Mucosa of rectum (tissue), 2 donors: ENCODE data around the gene KLF16.
"Not testable (repeated sequence)": the region's sequence is repeated elsewhere in the genome, so short reads cannot be mapped to it uniquely, and the experiment has no call there.

Source experiments
- H3K27ac ChIP-seq, 2 donors: one replicate each; pipeline ENCODE4 v1.7.0; 2013; ENCODE audit warnings: inconsistent platforms in 2 of 2, low read depth in 2 of 2, low read length in 2 of 2
- H3K27me3 ChIP-seq, 2 donors: one replicate each; pipeline ENCODE4 v1.7.0; 2013; ENCODE audit warnings: low read length in 2 of 2; ENCODE audit not compliant: control insufficient read depth in 2 of 2, insufficient read depth in 2 of 2
- H3K36me3 ChIP-seq, 2 donors: one replicate each; pipeline ENCODE4 v1.7.0; 2013; ENCODE audit warnings: low read length in 2 of 2; ENCODE audit not compliant: control insufficient read depth in 2 of 2, insufficient read depth in 2 of 2
- H3K4me1 ChIP-seq, 2 donors: one replicate each; pipeline ENCODE4 v1.7.0; 2013; ENCODE audit warnings: low read length in 2 of 2, mild to moderate bottlenecking in 1 of 2; ENCODE audit not compliant: control insufficient read depth in 2 of 2, insufficient read depth in 2 of 2
- H3K4me3 ChIP-seq, 2 donors: one replicate each; pipeline ENCODE4 v1.7.0; 2013; ENCODE audit warnings: low read length in 2 of 2
- H3K9ac ChIP-seq, 2 donors: one replicate each; pipeline ENCODE4 v1.7.0; 2013; ENCODE audit warnings: low read length in 2 of 2, low read depth in 1 of 2, mild to moderate bottlenecking in 1 of 2
- H3K9me3 ChIP-seq, 2 donors: one replicate each; pipeline ENCODE4 v1.7.0; 2013; ENCODE audit warnings: low read length in 2 of 2; ENCODE audit not compliant: control insufficient read depth in 2 of 2
- donor health status: healthy.
- donor health status: Normal muscosa, but diverticular disease.

KLF16 gene

GRCh38 chr19:1877280-1877660 is 13.9 kb upstream of the KLF16 start:
- not testable (repeated sequence) for H3K9ac ChIP-seq, H3K27me3 ChIP-seq, H3K36me3 ChIP-seq, H3K27ac ChIP-seq, H3K4me3 ChIP-seq, H3K9me3 ChIP-seq
- H3K4me1 ChIP-seq, result peaks cover 20 to 27% of the 10 kb centered on the region in 2 donors

GRCh38 chr19:1876496-1877279 is 13.3 kb upstream of the KLF16 start:
- H3K9me3 ChIP-seq, H3K27me3 ChIP-seq, H3K36me3 ChIP-seq: not testable (repeated sequence)
- peaks cover 20 to 23% of the 10 kb centered on the region in 2 donors for H3K4me1 ChIP-seq
- peak overlapping the region; percentile 75 to 95 for H3K9ac ChIP-seq
- peak overlapping the region; percentile 67 to 90 for H3K4me3 ChIP-seq
- peak overlapping the region; percentile 91 to 95 for H3K27ac ChIP-seq

DNA sequence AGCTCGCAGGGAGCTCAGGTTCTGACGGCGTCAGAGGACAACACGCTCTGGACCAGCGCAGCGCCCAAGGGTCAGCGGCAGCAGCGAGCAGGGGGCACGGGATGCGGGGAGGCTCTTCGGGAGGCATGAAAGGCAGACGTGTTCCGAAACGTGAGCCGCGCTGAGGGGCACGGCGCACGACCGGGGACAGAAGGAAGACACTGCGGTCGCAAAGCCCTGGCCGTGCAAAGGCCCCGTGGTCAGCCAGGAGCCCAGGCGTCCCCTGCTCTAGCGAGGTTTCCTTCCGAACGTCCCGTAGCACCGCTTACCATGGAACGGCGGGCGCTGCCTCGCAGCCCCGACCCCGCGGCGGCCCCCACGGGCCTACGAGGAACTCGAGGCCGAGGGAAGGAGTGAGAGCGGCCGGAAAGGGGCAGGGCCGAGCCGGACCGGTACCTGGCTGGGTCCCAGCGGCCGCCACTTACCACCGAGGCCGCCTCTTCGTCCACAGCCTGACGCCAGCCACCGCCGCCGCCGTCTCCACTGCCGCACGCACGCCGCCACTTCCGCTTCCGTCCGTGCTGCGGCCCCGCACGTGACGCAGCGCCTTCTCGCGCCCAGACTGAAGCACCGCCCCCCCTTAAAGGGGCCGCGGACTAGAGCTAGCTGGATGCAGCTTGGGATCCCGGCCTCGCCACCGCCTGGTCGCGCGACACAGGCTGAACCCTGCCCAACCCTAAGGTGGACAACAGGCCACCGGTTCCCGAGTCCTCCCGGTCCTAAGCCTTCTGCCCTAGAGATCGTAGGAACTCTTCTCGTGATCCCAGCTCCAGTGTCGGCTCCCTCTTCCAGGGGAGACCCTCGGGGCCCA is 12.5 kb upstream of the KLF16 start:
- peak overlapping the region; percentile 91 to 95 for H3K27ac ChIP-seq
- no peaks in the 10 kb centered on the region for H3K27me3 ChIP-seq
- peak overlapping the region; percentile 90 to 99 for H3K4me3 ChIP-seq
- H3K9me3 ChIP-seq, result no peaks in the 10 kb centered on the region
- H3K9ac ChIP-seq, result peak overlapping the region; percentile 89 to 95
- peaks cover 20 to 23% of the 10 kb centered on the region in 2 donors for H3K4me1 ChIP-seq
- peaks cover 2 to 4% of the 10 kb centered on the region in 2 donors for H3K36me3 ChIP-seq

- H3K27me3 ChIP-seq, H3K36me3 ChIP-seq, H3K9me3 ChIP-seq: not testable (repeated sequence)
- Histone ChIP-seq H3K4me1 (peaks cover 20 to 23% of the 10 kb centered on the region in 2 donors), H3K4me3 (peak overlapping the region; percentile 90 to 99), H3K9ac (peak overlapping the region; percentile 89 to 95), H3K27ac (peak overlapping the region; percentile 91 to 95)
These were observed 11.9 kb upstream of the KLF16 start for GRCh38 chr19:1875265-1875645.

DNA sequence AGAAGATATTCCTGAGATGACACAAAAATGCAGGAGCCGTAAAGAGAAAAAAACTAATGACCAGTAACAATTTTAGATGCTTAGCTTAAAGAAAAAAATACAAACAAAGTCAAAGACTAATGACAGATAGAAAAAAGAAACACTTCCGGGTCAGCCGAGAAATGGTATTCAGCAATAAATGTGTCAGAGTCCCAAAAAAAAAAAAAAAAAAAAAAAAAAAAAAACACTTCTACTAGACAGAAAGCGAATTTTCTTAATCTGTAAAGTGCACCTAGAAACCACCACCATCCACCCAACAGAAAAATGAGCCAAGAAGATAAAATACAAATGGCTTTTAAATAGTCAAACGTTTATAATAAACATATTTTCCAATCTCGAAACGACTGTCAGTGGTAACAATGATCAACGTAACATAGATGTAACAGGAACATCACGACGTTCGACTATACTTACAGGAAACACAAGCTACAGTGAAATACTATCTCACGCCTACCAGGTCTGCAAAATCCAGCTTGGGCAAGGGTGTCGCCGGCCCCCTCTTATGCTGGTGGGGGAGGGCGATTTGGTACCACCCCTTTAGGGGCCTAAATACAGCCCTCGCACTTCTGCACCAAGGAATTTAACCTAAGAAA is 11.3 kb upstream of the KLF16 start:
- Histone ChIP-seq H3K36me3 (peaks cover 0 to 5% of the 10 kb centered on the region in 2 donors), H3K27me3 (no peaks in the 10 kb centered on the region), H3K27ac (peak overlapping the region; percentile 5 to 95), H3K9me3 (no peaks in the 10 kb centered on the region), H3K4me1 (peaks cover 20 to 23% of the 10 kb centered on the region in 2 donors), H3K4me3 (peak overlapping the region; percentile 90 to 99), H3K9ac (peak overlapping the region; percentile 89 to 95)

GRCh38 chr19:1873524-1874473 is 10.4 kb upstream of the KLF16 start:
- peak overlapping the region in 1 of 2 donors; percentile 26 for H3K4me3 ChIP-seq
- H3K36me3 ChIP-seq, result peaks cover 0 to 5% of the 10 kb centered on the region in 2 donors
- H3K27me3 ChIP-seq, result no peaks in the 10 kb centered on the region
- H3K9ac ChIP-seq, result peak overlapping the region in 1 of 2 donors; percentile 17
- H3K27ac ChIP-seq, result peak overlapping the region in 1 of 2 donors; percentile 32
- H3K9me3 ChIP-seq, result no peaks in the 10 kb centered on the region
- H3K4me1 ChIP-seq, result peaks cover 20 to 23% of the 10 kb centered on the region in 2 donors

GRCh38 chr19:1872807-1873523 is 9.6 kb upstream of the KLF16 start:
- Histone ChIP-seq H3K27me3 (no peaks in the 10 kb centered on the region), H3K27ac (no peak overlapping the region), H3K9ac (peak overlapping the region in 1 of 2 donors; percentile 17), H3K4me3 (no peak overlapping the region), H3K36me3 (peaks cover 0 to 5% of the 10 kb centered on the region in 2 donors), H3K9me3 (no peaks in the 10 kb centered on the region), H3K4me1 (peaks cover 20 to 23% of the 10 kb centered on the region in 2 donors)

DNA sequence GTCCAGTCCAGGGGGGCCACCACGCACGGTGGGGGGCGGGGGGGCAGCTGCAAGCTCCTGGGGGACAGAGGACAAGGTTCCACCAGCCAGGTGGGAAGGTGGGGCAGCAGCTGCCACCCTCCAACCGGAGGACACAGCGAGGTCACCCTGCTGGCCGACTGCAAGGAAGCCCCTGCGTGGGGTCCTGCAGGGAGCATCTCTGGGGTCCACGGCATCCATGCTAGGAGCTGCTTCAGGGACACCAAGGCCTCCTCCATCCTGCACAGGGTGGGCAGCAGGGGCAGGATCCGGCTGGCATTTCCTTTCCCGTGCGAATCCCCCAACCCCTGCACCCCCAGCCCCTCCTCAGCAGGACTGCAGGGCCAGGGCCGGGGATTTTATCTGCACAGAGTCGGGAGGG is 8.3 kb upstream of the KLF16 start:
- Histone ChIP-seq H3K27me3 (no peaks in the 10 kb centered on the region), H3K36me3 (peaks cover 0 to 5% of the 10 kb centered on the region in 2 donors), H3K4me3 (no peak overlapping the region), H3K27ac (no peak overlapping the region), H3K9ac (no peak overlapping the region), H3K9me3 (no peaks in the 10 kb centered on the region), H3K4me1 (peaks cover 20 to 23% of the 10 kb centered on the region in 2 donors)

GRCh38 chr19:1871140-1871597 is 7.8 kb upstream of the KLF16 start:
- no peak overlapping the region for H3K4me3 ChIP-seq
- no peaks in the 10 kb centered on the region for H3K27me3 ChIP-seq
- no peaks in the 10 kb centered on the region for H3K9me3 ChIP-seq
- H3K27ac ChIP-seq, result no peak overlapping the region
- peaks cover 16 to 19% of the 10 kb centered on the region in 2 donors for H3K4me1 ChIP-seq
- peaks cover 0 to 5% of the 10 kb centered on the region in 2 donors for H3K36me3 ChIP-seq
- H3K9ac ChIP-seq, result no peak overlapping the region
